ENCODE measurements around the gene DGCR8. TPM values are rescaled to one million over a fixed set of nuclear protein-coding genes. Genes with fewer than 3 reads are reported as not detected.
"Not testable (repeated sequence)": the region's sequence is repeated elsewhere in the genome, so short reads cannot be mapped to it uniquely, and the experiment has no call there.

The DGCR8 gene
- total and polyA plus RNA-seq, 2 experiments from 2014 or later, result 15.1 to 23.8 TPM

GRCh38 chr22:20158391-20159036 lies 78.5 kb downstream of the DGCR8 start:
- DNase-seq (ENCODE audit: low read depth in 1 of 2, low spot score in 1 of 2), result no peak
- H3K4me3 ChIP-seq, result no peak overlapping the region
- H3K4me1 ChIP-seq (ENCODE audit: low read depth), result peaks cover 8% of the 10 kb centered on the region
- no peak overlapping the region for H3K27ac ChIP-seq
- no peaks in the 10 kb centered on the region for H3K36me3 ChIP-seq
- no peaks in the 10 kb centered on the region for H3K9me3 ChIP-seq (ENCODE audit: low read depth)
- no peaks in the 10 kb centered on the region for H3K27me3 ChIP-seq
- TF ChIP-seq CTCF (IDR thresholded peaks at IDR 0.05; ENCODE audit: low read depth, low read length), result no peak

GRCh38 chr22:20159076-20159475 lies 79.0 kb downstream of the DGCR8 start:
- no peak overlapping the region for H3K27ac ChIP-seq
- peak in 1 of 2 donors; percentile 42 for DNase-seq (ENCODE audit: low read depth in 1 of 2, low spot score in 1 of 2)

GRCh38 chr22:20159531-20159930 lies 79.5 kb downstream of the DGCR8 start:
- not testable (repeated sequence) for H3K4me1 ChIP-seq (ENCODE audit: low read depth); H3K27ac ChIP-seq; H3K9me3 ChIP-seq (ENCODE audit: low read depth); H3K36me3 ChIP-seq; H3K4me3 ChIP-seq; H3K27me3 ChIP-seq; DNase-seq (ENCODE audit: low read depth in 1 of 2, low spot score in 1 of 2)

More at GRCh38 chr22:20159076-20159475, 79.0 kb downstream of the DGCR8 start:
- Histone ChIP-seq H3K4me3 (no peak overlapping the region), H3K9me3 (ENCODE audit: low read depth) (no peaks in the 10 kb centered on the region), H3K36me3 (no peaks in the 10 kb centered on the region), H3K27me3 (no peaks in the 10 kb centered on the region), H3K4me1 (ENCODE audit: low read depth) (peaks cover 4% of the 10 kb centered on the region)
- no peak for TF ChIP-seq CTCF (IDR thresholded peaks at IDR 0.05; ENCODE audit: low read depth, low read length)

GRCh38 chr22:20160041-20160440 lies 80.0 kb downstream of the DGCR8 start:
- no peak overlapping the region for H3K27ac ChIP-seq
- no peak for TF ChIP-seq CTCF (IDR thresholded peaks at IDR 0.05; ENCODE audit: low read depth, low read length)
- no peaks in the 10 kb centered on the region for H3K4me1 ChIP-seq (ENCODE audit: low read depth)
- no peaks in the 10 kb centered on the region for H3K36me3 ChIP-seq
- no peaks in the 10 kb centered on the region for H3K9me3 ChIP-seq (ENCODE audit: low read depth)
- no peaks in the 10 kb centered on the region for H3K27me3 ChIP-seq
- H3K4me3 ChIP-seq, result no peak overlapping the region
- no peak for DNase-seq (ENCODE audit: low read depth in 1 of 2, low spot score in 1 of 2)

Other genes starting within 250 kb of the DGCR8 start
- 5.3 and 5.5 TPM in 2 replicates for gene GNB1L, start 225.4 kb upstream of the DGCR8 start, total RNA-seq
- gene GNB1L, start 225.4 kb upstream of the DGCR8 start, polyA plus RNA-seq, result 3.5 and 9.7 TPM in 2 replicates
- gene RTL10, start 225.4 kb upstream of the DGCR8 start, total RNA-seq, result 19.2 and 20.9 TPM in 2 replicates
- 11.9 and 15.7 TPM in 2 replicates for gene RTL10, start 225.4 kb upstream of the DGCR8 start, polyA plus RNA-seq
- gene COMT, start 138.5 kb upstream of the DGCR8 start, total RNA-seq, result 41.3 and 51.9 TPM in 2 replicates
- 33.2 and 35.8 TPM in 2 replicates for gene COMT, start 138.5 kb upstream of the DGCR8 start, polyA plus RNA-seq
- gene TXNRD2, start 138.4 kb upstream of the DGCR8 start, total RNA-seq, result 15.6 and 16.1 TPM in 2 replicates
- 21.2 and 24.2 TPM in 2 replicates for gene TXNRD2, start 138.4 kb upstream of the DGCR8 start, polyA plus RNA-seq
- 55.5 and 64.3 TPM in 2 replicates for gene ARVCF, start 63.4 kb upstream of the DGCR8 start, total RNA-seq
- gene ARVCF, start 63.4 kb upstream of the DGCR8 start, polyA plus RNA-seq, result 28.8 and 40.3 TPM in 2 replicates
- gene TANGO2, start 59.1 kb upstream of the DGCR8 start, total RNA-seq, result 19.4 and 21.9 TPM in 2 replicates
- gene TANGO2, start 59.1 kb upstream of the DGCR8 start, polyA plus RNA-seq, result 17.5 and 18.7 TPM in 2 replicates
- 252 and 373 TPM in 2 replicates for gene RANBP1, start 35.9 kb downstream of the DGCR8 start, total RNA-seq
- 222 and 271 TPM in 2 replicates for gene RANBP1, start 35.9 kb downstream of the DGCR8 start, polyA plus RNA-seq
- 55.7 and 71.9 TPM in 2 replicates for gene TRMT2A, start 37.0 kb downstream of the DGCR8 start, total RNA-seq
- 76.5 and 77.7 TPM in 2 replicates for gene TRMT2A, start 37.0 kb downstream of the DGCR8 start, polyA plus RNA-seq
- gene ZDHHC8, start 51.6 kb downstream of the DGCR8 start, total RNA-seq, result 30.3 and 35.8 TPM in 2 replicates
- 43.8 and 53.4 TPM in 2 replicates for gene ZDHHC8, start 51.6 kb downstream of the DGCR8 start, polyA plus RNA-seq
- gene CCDC188, start 70.8 kb downstream of the DGCR8 start, total RNA-seq, result not detected in 2 replicates
- gene CCDC188, start 70.8 kb downstream of the DGCR8 start, polyA plus RNA-seq, result not detected in 2 replicates
- 5.3 and 9.8 TPM in 2 replicates for gene RTN4R, start 188.1 kb downstream of the DGCR8 start, total RNA-seq
- 5.2 and 7.4 TPM in 2 replicates for gene RTN4R, start 188.1 kb downstream of the DGCR8 start, polyA plus RNA-seq
- 89.6 and 104 TPM in 2 replicates for gene DGCR6L, start 239.8 kb downstream of the DGCR8 start, total RNA-seq
- 126 and 157 TPM in 2 replicates for gene DGCR6L, start 239.8 kb downstream of the DGCR8 start, polyA plus RNA-seq

All from cardiac muscle cell (in vitro differentiated cells and primary cell).